Retina (tissue), 1 donor: ENCODE measurements around the gene HOXA9.
A peak's percentile ranks its signal among the peaks of the same experiment; 100 is the strongest.

Experiments
- DNase-seq: peaks from one replicate; pipeline ENCODE4 v3.0.0-alpha.2; 2016

Gene HOXA9

GRCh38 chr7:27124902-27125689 is 40.2 kb downstream of the HOXA9 start:
- no peak for DNase-seq

DNA sequence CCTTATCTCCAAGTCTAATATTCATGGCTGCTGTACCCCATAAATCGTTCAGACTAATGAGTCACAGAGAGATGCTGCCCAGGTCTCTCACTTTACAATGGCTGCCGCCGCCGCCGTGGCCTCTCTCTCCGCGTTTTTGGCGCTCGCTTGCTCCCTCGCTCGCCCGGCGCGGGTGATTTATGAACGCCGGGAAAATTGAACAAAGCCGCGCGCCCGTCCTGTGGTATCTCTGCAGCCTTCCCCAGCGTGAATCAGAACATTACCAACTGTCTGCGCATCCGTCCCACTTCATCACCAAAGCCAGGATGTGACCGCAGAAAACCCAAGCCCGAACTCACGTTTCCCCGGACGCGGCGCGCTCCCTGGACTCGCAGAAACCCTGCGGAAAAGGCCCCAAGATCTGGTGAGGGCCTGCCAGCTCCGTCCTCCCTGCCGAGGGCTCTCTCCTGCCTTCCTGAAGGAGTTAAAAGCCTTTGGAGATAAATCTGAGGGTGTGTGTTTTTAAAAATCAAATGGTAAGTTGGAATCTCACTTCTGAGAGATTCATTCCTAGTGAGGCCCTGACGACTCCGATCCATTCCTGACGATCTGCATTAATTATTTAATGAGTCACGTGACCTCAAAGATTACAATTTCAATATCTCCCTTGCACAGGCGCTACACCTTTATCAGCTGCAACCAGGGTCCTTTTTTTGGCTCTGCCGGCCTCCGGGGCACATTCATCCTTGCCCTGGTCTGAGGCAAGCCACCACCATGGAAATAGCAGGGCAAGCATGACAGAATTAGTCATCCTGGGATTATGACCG is 41.0 kb downstream of the HOXA9 start:
- DNase-seq = peak; percentile 65

DNA sequence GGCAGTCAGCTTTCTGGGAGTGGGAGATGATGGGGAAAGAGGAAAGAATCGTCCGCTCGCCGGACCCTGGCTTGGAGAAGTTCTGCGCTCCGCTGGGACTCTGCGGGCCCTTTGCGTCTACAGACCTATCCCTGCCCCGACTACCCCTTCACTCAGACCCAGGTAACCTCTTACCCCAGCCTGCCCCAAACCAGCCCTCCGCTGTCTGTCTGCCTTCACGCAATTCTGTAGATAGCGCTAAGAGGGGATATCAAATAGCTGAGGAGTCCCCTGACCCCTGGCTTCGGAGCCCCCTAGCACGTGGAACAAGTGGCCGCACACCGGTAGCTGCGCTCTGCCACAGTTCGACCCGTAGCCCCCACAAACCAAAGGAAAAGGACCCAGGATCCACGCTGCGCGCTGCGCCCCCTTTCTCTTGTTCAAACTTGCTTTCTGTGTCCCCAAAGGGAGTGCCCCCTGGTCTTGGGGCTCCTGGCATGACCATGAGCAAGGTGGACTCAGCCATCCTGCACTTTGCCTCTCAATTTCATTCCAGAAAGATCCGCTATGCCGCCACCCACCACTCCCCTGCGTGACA is 41.8 kb downstream of the HOXA9 start:
- no peak for DNase-seq

- DNase-seq = no peak
Observed at GRCh38 chr7:27123007-27123476, 42.3 kb downstream of the HOXA9 start.

DNA sequence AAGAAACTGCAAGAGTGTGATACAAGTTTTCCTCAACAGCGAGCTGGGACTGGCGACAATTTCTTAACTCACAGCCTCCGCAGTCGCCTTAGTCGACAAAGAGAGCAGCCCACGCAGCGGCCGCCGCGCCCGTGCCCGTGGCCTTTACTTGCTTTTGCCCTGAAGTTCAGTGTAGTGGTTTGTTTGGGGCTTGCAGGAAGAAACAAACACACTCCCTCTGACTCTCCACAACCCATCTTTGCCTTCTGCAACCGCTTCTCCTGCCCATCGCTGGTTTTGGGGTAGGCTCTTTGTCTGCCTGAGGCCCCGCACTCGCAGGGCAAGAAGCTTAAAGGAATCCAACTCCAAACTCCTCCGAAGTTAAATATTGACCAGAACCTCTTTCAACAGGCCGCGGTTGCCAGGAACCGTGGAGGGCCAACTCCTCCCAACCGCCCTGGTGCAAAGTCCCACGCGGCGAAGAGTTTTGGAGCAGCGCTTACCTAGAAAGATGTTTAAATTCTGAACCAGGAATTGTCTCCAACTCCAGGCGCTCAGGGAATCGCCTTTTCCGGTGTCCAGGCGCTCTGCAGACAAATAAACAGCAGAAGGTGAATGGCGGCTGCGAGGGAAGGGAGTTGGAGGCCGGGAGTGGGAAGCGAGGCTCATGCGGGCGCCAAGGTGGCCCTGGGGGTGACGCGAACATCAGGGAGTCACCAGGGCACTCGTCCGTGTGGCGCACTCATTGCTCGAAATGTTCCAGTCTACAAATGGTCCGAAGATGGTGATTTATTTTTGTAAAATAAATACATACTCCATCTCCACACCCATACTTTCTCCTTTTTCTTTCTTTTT is 43.0 kb downstream of the HOXA9 start:
- DNase-seq = no peak

GRCh38 chr7:27121684-27122076 is 43.7 kb downstream of the HOXA9 start:
- DNase-seq = no peak

GRCh38 chr7:27119412-27119911 is 45.9 kb downstream of the HOXA9 start:
- no peak for DNase-seq

GRCh38 chr7:27118580-27118979 is 46.8 kb downstream of the HOXA9 start:
- no peak for DNase-seq

- no peak for DNase-seq
Observed at GRCh38 chr7:27117887-27118491, 47.3 kb downstream of the HOXA9 start.

GRCh38 chr7:27116962-27117886 is 48.1 kb downstream of the HOXA9 start:
- DNase-seq = no peak

DNA sequence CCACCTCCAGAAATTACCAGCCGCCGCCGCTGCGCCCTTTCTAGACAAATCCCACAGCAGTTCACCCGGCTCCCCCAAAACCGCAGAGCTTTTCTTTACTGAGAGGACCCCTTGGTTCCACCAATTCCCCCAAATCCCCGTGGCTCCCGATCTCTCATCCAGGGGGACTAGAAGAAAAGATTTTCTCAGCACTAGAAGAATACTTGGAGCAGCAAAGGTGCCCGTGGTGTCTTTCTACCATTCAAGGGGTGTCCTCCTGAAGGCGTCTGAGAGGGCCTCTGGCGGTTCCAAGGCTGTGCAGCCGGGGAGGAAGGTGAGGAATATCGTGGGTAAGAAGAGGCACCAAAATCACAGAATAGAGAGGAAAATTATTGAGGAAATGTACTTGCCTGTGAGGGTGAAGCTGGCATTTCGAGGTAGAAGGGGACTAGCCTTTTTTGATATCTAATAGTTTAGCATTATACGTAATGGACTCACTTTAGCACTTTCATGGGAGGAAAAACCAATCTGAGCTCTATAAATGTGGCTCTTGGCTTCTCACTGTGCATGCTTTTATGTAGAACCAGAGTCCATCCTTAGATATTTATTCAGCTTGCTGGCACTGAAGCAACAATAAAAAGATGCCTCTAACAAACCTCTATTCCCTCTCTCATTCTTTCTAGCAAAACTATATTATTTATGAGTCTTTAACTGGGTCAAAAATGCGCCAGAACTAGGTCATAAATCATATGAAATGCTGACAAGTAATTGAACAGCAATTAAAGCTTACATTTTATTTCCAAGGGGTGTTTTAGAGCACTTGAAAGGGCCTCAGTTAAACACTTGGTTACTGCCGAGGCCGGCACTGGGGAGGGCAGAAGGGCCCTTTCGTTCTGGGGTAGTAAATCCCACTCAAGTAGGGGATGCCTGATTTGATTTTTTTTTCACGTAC is 49.0 kb downstream of the HOXA9 start:
- DNase-seq = peak; percentile 58

GRCh38 chr7:27115221-27116026 is 49.9 kb downstream of the HOXA9 start:
- peak; percentile 74 for DNase-seq

DNA sequence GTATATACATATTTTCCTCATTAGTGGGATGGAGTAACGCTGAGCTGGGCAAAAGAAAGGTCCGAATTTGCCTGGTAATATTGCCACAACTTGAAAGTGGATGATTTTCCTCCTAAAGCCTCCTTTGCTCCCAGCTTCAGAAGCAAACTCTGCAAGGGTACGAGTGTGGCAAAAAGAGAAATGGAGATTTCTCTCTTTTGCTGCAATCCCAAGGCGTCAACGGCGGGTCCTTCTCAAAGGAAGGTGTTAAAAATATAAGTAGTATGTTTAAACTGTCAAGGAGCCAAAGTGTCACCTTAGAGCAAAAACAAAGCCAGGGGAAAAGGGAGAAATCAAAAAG is 50.5 kb downstream of the HOXA9 start:
- peak; percentile 50 for DNase-seq

- no peak for DNase-seq
Observed at GRCh38 chr7:27113991-27114769, 51.2 kb downstream of the HOXA9 start.

- DNase-seq = peak; percentile 71
Observed at GRCh38 chr7:27112955-27113949, 52.1 kb downstream of the HOXA9 start.
